Superior temporal gyrus (tissue), 1 donor: Measurements from ENCODE around the gene CFAP119.

Source experiments
- DNase-seq: peaks from one replicate; pipeline ENCODE4 v3.0.0-alpha.2; 2016; ENCODE audit errors: extremely low spot score

The CFAP119 gene

GRCh38 chr16:30782486-30783279 lies 20.8 kb upstream of the CFAP119 start:
- DNase-seq = no peak

DNA sequence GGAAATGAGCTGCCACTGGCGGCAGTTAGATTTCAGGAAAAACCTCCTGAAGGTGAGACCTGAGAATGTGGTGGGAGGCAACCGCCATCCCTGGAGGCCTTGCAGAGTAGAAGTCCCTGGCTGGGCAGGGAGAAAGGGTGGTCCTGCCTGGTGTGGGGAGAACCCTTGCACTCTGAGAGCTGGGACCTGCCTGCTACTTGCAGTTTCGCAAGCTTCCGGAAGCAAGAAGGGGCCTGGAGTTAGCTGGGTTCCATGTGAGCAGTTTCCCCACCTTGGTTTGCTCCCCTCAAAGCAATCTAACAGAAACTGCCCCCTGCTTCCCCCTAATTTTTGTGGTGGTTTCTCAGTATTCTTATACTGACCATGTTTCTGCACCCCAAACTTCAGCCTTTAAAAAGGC lies 18.7 kb upstream of the CFAP119 start:
- DNase-seq = no peak

DNA sequence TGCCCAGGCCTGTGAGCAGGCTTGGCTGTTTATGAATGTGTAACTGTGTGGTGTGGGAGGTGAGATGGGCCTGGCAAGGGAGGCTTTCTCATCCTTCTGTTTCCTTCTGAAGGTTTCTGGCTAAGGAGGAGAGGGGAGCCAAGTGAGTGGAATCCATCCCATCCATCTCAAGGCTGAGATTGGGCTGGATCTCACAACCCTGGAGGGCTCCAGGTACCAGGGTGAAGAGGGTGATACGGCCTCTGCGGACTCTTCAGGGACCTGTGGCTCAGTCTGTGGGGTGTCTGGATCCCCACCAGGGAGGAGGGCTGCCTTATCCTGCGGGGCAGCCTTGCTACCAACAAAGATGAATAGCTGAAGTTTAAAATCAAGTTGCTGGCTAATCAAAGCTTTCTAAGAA lies 18.2 kb upstream of the CFAP119 start:
- DNase-seq = no peak

DNA sequence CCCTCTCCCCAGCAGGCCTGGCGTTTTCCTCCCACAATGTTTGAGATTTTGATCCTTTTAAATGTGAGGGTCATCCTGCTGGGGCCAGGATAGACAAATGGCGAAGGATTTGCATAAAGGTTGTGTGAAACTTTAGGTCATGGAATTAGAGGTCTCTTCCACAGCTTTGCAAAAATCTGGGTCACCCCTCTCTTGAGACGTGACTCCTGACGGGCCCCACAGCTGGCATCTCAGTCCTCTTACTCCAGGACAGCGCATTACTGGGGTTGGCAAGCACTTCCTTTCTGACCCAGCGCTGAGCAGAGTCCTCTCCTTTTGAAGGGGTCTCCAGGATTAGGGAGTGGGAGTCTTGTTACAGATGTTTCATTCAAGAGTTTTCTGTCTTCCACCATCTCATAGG lies 17.7 kb upstream of the CFAP119 start:
- DNase-seq = no peak

DNA sequence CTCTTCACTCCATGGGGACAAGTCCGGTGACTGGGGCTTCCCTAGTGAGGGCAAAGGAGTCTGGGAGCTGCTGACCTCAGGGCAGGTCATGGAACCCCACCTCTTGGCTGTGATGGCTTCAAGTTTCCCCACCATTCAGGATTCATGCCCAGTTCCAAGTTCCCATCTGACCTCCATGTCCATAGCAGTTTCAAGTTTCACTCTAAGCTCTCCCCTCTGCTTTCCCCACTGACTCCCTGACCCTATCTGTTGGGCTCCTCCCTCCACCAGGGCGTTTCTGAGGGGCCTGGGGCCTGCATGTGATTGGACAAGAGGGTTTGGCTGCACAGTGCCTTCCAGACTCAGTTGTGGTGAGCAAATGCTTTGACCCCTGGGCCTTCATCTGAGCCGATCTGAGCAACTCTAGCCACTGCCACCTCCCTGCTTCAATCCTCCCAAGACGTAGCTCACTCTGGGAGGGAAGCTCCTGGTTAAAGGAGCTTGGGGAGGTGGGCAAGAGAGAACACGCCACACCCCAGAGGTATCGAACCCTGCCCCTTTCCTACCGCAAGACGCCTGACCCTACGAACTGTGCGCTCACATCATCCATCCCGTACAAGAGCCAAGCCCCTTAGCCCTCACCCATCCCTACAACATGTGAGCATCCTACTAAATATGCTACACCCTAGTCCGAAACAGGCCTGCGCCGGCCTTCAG lies 16.8 kb upstream of the CFAP119 start:
- no peak for DNase-seq

DNA sequence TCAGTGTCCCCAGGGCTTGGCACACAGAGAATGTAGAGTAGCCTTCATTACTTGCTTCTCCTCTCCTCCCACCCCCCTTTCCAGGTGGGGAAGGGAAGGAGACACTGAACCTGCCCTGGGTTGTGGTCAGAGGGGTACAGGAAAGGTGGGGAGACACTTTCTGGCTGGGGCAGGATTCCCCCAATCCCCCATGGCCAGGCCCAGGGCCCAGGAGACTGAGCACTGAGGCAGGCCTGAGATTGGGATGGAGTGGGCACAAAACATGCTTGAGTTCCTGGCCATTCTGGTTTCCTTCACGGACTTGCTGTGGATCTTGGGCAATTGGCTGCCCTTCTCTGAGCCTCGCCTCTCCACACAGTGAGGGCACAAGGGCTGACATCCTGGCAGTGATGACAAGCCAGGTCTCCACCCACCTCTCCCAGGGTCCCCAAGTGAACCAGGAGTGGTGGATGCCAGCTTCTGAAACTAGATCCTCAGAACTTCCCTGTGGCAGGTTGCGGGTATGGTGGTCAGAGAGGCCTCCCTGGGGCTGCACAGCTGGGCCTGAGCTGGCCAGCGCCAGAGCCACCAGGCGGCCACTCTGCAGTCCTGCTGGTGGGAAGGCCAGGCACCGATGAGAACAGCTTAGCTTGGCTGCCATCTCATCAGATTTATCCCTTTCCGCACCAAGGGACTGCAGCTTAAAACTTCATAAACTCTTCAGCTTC lies 15.9 kb upstream of the CFAP119 start:
- DNase-seq = no peak

GRCh38 chr16:30775392-30776188 lies 13.7 kb upstream of the CFAP119 start:
- DNase-seq = peak; percentile 86

GRCh38 chr16:30775131-30775391 lies 13.2 kb upstream of the CFAP119 start:
- DNase-seq = no peak

GRCh38 chr16:30774367-30775130 lies 12.7 kb upstream of the CFAP119 start:
- DNase-seq = no peak

- DNase-seq = no peak
Measured at GRCh38 chr16:30773826-30774225, 12.0 kb upstream of the CFAP119 start.

- DNase-seq = no peak
Measured at GRCh38 chr16:30771726-30772125, 9.9 kb upstream of the CFAP119 start.

GRCh38 chr16:30769379-30770089 lies 7.7 kb upstream of the CFAP119 start:
- no peak for DNase-seq

- DNase-seq = no peak
Measured at GRCh38 chr16:30768583-30769181, 6.8 kb upstream of the CFAP119 start.

GRCh38 chr16:30767767-30768465 lies 6.1 kb upstream of the CFAP119 start:
- DNase-seq = no peak

DNA sequence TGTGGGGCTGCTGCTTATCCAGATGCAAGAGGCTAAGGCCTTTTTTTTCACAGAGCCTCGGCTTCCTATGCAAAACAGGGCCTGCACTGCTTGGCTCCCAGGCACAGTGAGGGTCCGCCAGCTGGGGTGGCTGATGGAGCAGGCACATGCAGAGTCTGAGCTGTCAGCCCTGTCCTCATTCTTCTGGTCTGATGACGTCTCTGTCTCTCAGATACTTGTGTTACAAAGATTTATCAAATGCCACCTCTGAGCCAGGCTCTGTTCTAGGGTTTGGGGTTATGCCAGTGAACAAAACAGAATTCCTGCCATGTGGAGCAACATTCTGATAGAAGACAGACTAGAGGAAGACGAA lies 5.0 kb upstream of the CFAP119 start:
- no peak for DNase-seq

GRCh38 chr16:30766206-30766932 lies 4.5 kb upstream of the CFAP119 start:
- no peak for DNase-seq

GRCh38 chr16:30764816-30765465 lies 3.1 kb upstream of the CFAP119 start:
- no peak for DNase-seq

DNA sequence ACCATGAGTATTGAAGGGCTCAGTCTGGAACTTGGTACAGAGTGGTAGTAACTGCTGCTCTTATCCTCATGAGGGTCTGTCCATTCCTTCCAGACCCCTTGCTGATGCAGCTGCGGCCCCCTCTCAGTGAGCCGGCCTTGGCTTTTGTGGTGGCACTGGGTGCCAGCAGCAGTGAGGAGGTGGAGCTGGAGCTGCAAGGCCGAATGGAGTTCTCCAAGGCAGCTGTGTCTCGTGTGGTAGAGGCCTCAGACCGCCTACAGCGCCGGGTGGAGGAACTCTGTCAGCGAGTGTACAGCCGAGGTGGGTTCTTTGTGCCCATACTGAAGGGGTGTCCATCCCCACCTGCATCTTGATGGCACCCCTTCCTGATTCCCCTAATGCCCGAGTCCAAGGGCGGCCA lies 2.2 kb upstream of the CFAP119 start:
- DNase-seq = no peak
